Measurements from ENCODE around the gene CAMK4.

GRCh38 chr5:111345731-111346130, 121.5 kb downstream of the CAMK4 start:
- TF ChIP-seq CTCF (IDR thresholded peaks at IDR 0.05) (no peak), EP300 (IDR thresholded peaks at IDR 0.05) (no peak)

All from gastroesophageal sphincter (tissue), 3 donors.